GM19467 (cell line): ENCODE measurements around the gene TGFBR3.

ENCODE experiments used
- ATAC-seq: cut with Tn5 transposase; IDR thresholded peaks from one replicate; pipeline ENCODE4 v1.9.1; 2021; ENCODE audit warnings: mild to moderate bottlenecking, moderate library complexity; ENCODE audit not compliant: unreplicated experiment

Gene TGFBR3

DNA sequence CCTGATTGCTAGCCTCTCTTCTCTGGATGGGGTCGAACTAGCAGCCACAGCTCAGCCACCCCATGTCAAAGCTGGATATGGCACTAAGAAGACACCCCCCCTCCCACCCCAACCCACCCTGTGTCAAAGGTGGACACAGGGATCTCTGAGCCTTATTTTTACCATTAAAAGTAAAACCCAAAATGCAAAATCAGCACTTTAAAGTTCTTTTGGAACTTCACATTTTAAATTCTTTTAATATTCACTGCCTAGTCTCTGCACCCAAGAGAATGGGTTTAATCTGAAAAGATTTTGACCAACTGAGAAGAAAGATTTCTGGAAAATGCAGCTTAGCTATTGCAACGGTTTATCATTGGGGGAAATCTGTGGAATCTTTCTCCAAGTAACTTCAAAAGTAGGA lies 167.6 kb downstream of the TGFBR3 start:
- no peak for ATAC-seq

DNA sequence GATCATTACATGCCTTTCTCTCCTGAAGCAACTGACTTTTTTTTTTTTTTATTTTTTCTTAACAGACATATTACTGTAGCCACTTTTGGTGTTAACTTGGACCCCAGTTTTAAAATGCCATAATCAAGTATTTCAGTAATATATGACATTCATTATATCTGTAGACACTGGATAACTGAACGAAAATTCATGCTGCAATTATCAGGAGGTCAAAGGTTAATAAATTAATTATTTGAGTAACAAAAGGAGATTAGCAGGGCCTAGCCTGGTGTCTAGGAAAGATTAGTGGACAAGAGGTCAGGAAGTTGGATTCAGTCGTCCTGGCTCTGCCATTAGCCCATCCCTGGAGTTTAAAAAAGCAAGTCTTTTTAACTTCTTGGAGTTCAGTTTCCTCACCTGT lies 168.1 kb downstream of the TGFBR3 start:
- ATAC-seq: no peak

DNA sequence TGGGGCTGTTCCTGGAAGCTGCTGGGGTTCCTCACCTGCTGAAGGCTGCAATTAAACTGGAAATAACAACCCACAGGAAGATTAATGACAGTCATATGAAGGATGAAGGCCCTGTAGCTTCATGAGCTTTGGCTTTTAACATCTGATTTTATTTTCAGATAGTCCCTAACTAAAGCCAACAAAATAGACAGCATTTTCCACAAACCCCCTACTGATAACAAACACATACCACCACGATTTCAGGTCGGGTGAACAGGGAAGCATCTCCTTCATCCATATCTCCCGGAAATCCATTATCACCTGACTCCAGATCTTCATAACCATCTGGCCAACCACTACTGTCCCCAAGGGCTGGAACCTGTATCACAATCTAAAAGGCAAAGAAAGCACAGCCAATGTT lies 169.6 kb downstream of the TGFBR3 start:
- ATAC-seq: no peak

DNA sequence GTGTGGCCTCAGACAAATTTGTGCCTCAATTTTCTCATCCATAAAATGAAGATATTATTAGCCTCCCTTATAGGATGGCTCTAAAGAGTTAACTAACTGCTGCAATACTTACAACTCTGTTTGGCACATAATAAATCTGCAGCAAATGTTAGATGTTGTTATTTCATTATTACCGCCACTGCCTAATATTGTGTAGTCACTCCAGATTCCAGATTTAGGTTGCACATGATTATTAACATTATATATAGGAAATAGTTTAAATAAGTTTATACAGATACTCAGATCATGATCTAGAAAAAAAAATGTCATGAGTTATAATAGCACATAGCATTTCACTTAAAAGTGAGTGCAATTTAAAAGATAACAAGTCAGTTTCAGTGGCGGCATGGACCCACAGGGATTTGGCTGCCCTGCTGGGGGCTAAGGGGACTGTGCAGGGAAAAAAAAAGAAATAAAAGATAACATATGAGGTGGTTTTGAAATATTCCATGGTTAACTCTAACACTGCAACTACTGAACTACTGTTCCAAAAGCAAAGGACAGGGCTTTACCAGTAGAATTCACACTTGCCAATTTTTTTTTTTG lies 170.4 kb downstream of the TGFBR3 start:
- no peak for ATAC-seq

DNA sequence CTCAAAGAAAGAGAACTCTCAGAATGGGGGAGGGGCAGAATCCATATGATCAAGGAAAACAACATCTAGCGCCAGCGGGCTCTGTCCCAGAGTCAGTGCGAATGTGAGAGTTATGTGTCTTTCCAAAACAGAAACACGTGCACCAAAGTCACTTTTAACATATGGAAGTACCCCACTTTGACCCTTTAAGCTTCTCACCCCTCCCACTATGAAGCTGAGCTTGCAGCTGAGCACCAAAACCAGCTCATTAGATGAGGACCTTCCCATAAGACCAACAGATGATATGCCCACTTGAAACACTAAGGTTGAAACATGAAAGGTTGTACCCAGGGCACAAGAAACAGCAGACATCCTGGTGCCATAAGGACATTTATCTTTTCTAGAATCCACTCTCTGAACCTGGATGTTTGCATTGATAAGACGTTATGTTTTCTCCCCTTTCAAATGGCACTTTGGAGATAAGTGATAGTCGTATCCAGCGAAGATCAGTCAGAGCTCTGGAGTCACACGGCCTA lies 171.0 kb downstream of the TGFBR3 start:
- no peak for ATAC-seq

DNA sequence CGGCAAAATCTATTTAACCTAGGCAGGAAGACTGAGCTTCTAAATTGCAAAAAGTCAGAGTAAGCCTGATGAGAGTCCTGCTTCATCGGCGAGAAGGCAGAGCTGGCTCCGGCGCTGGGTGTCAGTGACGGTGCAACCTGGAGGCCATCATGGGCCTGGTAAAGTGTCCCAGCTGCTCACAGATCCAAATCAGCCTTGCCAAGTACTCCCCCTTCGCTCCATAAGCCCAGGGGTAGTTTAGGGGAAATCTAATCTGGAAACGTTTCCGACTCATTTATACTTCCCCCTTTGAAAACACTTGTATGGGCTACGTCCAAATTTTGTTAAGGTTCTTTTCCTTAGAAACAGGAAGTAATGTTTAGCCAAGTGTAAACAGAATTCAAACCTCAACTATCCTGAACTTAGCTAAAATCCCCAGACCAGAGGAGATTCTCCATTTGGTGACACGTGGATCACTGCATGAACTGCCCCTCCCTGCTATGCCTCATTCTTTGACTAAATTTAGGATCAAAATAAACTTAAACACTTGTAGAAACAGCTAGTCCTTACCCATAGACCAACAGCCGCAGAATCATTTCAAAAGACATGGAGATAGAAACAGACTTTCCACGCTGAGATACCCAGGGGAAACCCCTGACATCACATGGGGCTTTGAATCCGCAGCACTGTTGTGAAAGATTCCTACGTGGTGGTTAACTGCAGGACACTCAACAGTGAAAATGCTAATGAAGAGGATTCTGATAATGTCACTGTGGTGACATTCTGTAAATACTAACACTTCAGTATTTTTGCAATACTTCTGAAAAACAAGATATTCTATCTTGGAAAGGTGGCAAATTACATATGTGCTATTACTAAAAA lies 172.7 kb downstream of the TGFBR3 start:
- peak; percentile 48 for ATAC-seq

DNA sequence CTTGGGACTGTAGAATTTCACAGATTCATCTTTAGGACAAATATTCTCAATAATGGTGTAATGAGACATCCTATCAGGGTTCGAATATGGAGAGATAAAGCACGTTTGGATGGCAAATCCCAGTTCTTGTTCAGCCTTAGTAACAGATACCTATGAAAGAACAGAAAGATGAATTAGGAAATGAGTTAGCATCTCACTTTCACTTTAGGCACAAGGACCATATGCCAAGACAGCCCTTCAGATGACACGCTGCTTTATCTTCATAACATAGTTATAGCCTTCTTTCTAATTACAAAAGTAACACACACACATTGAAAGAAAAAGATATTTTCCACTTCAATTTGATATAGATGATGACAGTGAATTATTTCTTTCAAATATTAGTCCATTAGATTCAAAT lies 173.6 kb downstream of the TGFBR3 start:
- no peak for ATAC-seq

DNA sequence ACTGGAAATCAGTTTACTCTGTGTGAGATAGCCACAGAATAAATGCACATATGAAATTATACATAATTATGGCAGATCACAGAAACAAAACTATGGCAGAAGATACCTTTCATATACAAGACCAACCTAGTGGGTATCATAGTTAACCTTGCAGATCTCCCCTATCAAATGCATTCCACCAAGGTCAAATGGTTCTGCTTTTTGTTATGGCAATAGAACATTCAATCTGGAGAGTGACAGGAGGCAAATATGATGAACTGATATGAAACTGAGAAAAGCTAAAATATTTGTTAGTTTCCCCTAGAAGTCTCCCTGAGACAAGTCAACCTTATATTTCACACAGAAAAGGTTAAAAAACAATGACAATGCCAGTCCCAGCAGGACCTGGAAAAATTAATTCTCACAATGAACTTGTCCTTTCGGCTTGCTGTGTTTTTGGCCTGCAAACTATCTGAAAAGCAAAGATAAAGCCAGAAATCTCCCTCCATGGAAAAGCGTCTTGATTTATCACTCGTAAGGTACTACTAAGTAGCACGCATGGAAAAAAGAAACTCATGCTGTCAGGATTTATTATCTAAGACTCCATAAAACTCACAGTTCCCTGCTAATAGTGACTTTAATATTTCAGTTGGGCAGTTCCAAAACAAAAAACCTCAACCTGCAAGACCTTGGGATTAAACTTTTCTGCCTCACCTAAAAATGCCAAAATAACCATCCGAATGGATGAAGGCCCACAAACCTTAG lies 174.3 kb downstream of the TGFBR3 start:
- ATAC-seq: no peak

DNA sequence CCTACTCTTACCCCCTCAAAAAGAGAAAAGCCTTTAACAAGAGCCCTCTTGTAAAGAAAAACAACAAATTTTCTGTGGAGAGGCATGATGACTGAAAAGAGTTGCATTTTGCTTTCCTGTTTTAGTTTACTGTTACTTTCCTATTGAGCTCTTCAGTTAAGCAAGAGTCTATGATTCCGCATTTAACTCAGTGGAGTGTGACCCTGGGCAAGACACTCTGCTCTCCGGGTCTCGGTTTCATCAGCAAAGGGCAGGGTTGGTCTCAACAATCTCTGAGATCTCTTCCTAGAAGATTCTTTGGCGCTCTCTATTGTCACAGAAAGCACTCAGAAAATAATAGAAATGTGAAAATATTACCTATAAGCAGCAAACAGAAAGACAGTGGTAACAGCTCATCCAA lies 175.7 kb downstream of the TGFBR3 start:
- ATAC-seq: no peak

DNA sequence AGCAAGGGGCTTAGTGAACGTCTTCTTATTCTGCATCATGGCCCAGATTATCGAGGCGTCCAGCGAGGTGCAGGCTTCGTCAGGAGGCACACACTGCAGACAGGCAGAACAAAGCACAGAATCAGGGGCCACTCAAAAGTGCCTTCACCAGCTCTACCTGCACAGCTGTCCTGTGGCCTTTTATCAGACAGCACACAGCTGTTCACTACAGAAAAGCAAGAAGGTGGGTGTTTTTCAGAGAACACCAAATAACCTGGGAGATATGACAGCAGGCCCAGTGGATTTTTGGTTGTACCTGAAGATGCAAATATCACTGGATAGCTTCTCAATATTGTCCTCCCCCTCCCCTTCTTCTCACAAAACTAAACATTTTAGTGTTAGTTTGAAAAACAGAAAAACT lies 177.3 kb downstream of the TGFBR3 start:
- no peak for ATAC-seq

DNA sequence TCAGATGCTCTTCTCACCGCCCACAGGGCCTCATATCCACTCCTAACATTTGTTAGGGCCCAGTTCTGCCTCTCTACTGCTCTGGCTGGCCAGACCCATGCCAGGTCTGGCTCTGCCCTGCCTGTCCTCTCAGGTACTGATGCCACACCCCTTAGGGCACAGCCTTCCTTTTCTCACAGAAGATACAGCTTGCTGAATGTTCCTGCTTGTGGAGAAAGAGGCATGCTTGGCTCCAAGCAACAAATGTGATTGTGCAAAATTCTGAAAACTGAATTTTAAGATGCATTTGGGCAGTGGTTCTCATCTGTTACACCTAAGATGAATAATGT lies 178.1 kb downstream of the TGFBR3 start:
- ATAC-seq: no peak

DNA sequence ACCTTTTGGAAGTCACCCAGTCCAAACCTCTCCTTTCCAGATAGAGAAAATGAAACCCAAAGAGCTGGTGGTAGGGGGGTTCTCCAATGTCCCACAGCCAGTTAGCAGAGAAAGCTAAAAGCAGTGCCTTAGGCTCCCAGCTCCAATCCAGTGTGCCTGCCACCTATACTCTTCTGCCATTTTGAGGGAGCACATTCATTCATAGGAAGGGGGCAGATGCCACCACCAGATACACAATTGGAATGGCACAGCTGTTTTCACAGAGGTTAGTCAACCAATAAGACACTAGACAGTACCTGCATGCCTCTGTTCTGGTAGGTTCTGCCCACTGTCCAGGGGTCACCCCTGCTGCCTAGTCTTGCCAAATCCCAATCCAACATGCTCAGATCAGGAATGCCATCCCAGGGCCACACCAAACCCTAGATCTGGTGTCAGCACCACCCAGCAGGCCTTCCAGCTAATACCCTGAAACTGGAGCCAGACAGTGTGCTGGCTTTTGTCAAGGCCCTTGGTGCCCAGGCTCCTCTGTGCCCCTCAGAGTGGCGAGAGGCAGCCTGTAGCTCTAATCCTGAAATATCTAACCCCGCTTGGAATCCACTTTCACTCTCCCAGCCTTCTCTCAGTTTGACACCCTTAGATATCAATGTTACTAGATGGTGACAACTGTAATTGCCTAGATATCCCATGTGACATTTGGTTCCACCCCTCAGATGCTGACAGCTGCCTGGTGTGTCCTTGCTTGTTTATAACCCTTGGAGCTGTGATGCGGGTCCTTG lies 178.6 kb downstream of the TGFBR3 start:
- no peak for ATAC-seq

DNA sequence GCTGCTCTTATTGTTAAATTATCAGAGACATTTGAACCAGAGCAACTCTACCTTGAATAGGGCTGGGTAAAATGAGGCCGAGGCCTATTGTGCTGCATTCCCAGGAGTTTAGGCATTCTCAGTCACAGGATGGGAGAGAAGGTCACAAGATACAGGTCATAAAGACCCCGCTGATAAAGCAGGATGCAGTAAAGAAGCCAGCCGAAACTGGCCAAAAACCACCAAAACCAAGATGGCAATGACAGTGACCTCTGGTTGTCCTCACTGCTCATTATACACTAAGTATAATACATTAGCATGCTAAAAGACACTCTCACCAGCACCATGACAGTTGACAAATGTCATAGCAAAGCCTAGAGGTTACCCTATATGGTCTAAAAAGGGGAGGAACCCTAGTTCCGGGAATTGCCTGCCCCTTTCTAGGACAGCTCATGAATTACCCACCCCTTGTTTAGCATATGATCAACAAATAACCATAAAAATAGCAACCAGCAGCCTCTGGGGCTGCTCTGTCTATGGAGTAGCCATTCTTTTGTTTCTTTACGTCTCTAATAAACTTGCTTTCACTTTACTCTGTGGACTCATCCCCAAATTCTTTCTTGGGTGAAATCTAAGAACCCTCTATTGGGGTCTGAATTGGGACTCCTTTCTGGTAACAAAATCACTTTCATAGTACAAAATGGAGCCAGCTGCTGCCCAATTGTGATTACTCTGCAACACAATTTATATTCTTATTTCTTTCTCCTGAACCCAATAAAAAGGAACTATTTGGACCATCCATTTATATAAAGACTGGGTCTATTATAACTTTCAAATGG lies 179.6 kb downstream of the TGFBR3 start:
- ATAC-seq: no peak

DNA sequence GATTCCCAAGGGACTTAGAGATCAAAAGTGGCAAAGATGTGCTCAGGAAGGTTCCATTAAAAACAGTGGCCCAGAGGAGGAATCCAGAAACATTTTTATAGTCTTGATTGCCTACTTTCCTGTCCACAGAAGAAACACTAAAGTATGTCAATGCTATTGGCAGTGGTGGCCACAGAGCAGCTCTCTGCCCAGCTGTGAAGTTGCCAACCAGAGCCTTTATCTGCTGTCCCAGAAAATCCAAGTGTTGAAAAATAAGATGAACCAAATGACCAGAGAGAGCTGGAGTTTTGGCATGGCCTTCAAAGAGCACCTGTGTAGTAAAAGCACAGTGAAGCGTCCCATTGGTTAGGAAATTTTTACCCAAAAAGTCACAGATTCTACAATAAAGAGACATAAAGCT lies 181.2 kb downstream of the TGFBR3 start:
- no peak for ATAC-seq

DNA sequence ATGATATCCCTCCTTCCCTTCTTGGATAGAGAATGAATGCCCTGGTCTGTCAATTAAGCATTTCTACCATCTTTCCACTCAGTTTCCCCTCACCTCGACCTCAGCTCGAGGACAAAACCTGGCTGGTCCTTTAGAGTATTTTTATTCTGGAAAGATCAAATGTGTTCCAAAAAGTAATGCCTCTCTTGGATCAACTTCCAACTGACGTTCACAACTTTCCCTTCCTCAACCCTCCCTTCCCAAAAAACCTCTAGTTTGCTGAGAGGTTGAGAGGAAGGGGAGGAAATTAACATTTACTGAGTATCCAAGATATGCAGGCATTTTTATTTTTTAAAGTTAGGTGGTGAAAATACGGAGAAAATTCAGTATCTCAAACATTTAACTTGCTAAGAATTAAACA lies 182.9 kb downstream of the TGFBR3 start:
- ATAC-seq: no peak

DNA sequence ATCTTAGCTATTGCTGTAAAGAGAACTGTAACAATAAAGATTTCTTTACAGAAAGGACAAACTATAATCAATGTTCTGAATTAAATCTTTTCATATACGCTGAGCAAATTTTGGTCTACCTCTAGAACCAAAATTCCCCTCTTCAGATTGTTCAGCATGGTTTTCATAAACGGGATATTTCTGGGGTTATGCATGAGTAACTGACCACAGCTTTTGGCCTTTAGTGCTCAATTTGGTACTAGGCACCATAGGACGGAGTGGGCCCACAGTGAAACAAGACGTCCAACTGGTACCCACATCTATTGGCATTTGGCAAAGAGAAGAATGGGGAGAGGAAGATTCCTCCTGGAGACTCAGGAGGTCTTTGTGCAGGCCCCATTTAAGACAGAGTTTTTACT lies 184.5 kb downstream of the TGFBR3 start:
- ATAC-seq: no peak

DNA sequence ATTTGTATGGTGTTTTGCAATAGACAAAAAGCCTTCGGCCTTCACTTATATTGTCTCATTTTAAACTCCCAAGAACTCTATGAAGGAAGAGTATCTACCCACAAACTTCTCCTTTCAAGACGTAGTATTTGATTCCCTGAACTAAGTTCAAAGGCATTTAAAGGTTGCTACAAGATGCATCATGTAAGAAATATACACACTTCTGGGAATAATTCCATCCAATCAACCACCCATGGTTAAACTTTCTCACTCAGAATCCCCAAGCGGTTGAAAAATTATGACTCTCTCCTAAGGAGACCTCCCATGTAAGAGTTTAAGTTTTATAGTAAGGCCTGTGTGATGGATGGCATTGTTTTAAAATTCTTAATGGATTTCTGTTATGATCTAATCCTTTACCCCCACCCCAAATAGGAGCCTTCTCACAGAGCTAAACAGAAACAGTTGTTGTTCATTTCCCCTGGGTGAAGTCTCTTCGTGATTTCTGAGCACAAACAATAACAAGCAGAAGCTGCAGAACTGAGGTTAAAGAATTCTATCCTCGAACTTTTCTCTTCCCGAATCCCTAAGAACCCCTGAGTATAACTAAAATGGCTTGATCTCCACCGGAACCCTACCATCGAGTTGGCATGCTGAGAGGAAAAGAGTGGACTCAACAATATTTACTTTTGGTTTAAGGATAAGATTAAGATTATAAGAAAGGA lies 185.0 kb downstream of the TGFBR3 start:
- no peak for ATAC-seq

DNA sequence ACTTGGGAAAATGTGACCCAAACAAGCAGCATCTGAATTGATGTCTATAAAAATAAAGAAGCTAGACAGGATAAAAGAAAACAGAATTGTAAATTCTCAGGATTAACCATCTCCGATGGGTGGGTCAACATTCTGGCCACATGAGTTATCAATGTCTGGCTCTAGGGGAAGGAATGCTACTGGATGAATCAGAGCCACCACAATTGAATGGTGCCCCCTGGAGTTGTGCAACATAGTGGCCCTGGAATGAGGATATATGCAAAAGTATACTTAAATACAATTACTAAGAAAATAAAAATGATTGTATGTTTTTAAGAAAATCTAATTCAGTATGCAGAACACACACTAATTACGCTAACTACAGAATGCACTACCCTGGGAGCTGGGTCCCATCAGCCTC lies 185.6 kb downstream of the TGFBR3 start:
- no peak for ATAC-seq

DNA sequence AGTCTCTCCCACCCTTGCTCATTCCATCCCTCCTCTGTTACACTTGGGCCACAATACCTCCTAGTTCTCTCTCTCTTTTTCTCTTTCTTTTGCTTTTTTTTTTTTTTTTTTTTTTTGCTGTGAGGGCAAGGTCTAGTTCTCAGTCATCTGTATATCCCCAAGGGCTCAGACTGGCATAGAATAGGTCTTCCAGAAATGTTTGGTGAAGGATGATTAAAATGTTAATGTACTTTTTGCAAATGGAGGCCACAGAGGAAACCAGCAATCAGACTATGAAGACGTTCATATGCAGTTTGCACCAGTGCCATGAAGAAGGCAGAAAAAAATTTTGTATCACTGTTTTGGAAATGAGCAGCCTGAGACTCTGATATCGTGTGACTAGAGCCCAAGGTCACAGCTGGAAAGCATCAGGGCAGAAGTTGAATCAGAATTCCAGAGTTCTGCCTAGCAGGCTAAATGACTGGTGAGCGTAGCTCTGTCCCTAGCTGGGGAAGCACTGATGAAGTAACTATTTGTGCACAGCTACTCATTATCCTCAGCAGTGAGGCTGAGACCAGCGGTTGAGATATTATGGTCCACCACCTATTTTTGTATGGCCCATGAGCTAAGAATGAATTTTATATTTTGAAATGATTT lies 186.5 kb downstream of the TGFBR3 start:
- no peak for ATAC-seq
